Heart left ventricle (tissue), 16 donors: Measurements from ENCODE around the gene LRRN4. TPM values are rescaled to one million over a fixed set of nuclear protein-coding genes. Genes with fewer than 3 reads are reported as not detected.

Experiments
- ATAC-seq, 4 donors: fragments of 200-7000 bp; cut with Tn5 transposase; one replicate each; pipeline ENCODE4 v1.9.1; 2020 to 2022; ENCODE audit warnings: moderate library complexity in 4 of 4, mild to moderate bottlenecking in 3 of 4, moderate number of reproducible peaks in 1 of 4
- DNase-seq, 5 donors: peaks; one replicate each; pipeline ENCODE4 v3.0.0-alpha.2; 2020
- H3K27ac ChIP-seq, 12 donors: fragments of 200-600 bp; sonication (generic) in 4 of 12; one replicate each; pipeline versions ENCODE4 v1.5.0 to v1.8.0; 2016 to 2022; ENCODE audit warnings: mild to moderate bottlenecking in 2 of 12
- H3K27me3 ChIP-seq, 9 donors: fragments of 200-600 bp; sonication (generic) in 2 of 9; one replicate each; pipeline versions ENCODE4 v1.5.1 to v1.8.0; 2016 to 2022; ENCODE audit warnings: mild to moderate bottlenecking in 3 of 9
- H3K36me3 ChIP-seq, 9 donors: fragments of 200-600 bp; sonication (generic) in 2 of 9; one replicate each; pipeline versions ENCODE4 v1.5.0 to v1.8.0; 2018 to 2022; ENCODE audit warnings: mild to moderate bottlenecking in 2 of 9
- H3K4me1 ChIP-seq, 12 donors: fragments of 200-600 bp; sonication (generic) in 4 of 12; one replicate each; pipeline versions ENCODE4 v1.5.0 to v1.8.0; 2016 to 2022; ENCODE audit warnings: mild to moderate bottlenecking in 3 of 12
- H3K4me3 ChIP-seq, 12 donors: fragments of 200-600 bp; sonication (generic) in 4 of 12; one replicate each; pipeline versions ENCODE4 v1.5.0 to v1.8.0; 2017 to 2022; ENCODE audit warnings: mild to moderate bottlenecking in 9 of 12, moderate library complexity in 4 of 12
- H3K9me3 ChIP-seq, 12 donors: fragments of 200-600 bp; sonication (generic) in 4 of 12; one replicate each; pipeline versions ENCODE4 v1.5.0 to v1.8.0; 2016 to 2022; ENCODE audit warnings: mild to moderate bottlenecking in 1 of 12
- CTCF ChIP-seq, 12 donors: fragments of 200-600 bp; sonication (generic) in 4 of 12; IDR thresholded peaks; one replicate each; pipeline versions ENCODE4 v1.5.0 to v1.8.0; 2018 to 2022; ENCODE audit warnings: antibody characterized with exemption in 12 of 12, mild to moderate bottlenecking in 5 of 12
- POLR2A ChIP-seq, 2 donors: fragments of 450-650 bp; IDR thresholded peaks; one replicate each; pipeline ENCODE4 v1.6.1; 2017; ENCODE audit warnings: antibody characterized with exemption in 2 of 2, mild to moderate bottlenecking in 2 of 2, moderate library complexity in 2 of 2
- WGBS, 4 donors: extraction: QIAGEN DNeasy Blood & Tissue Kit in 2 of 4; methylation state at CpG; one replicate each; pipeline versions ENCODE4 v1.1.5 to v1.1.7; 2013 to 2018; 5-methylcytosine and 5-hydroxymethylcytosine counted together
- intact Hi-C, 10 donors: fragments of 100-400 bp; cut with DNase I; formaldehyde crosslinking; loops; one replicate each; pipeline versions ENCODE4 v1.11.1 to v1.14.2; 2022
- long read RNA-seq, 3 donors: library from polyadenylated mRNA; unstranded; transcript quantifications; one replicate each; pipeline ENCODE4 v2.0.0, GENCODE V29; 2020 to 2021
- polyA plus RNA-seq, 2 donors: library from polyadenylated mRNA; stranded (reverse); fragments of 200-250 nt; gene quantifications; one replicate each; pipeline ENCODE4 v1.2.3, GENCODE V29; 2013
- total RNA-seq, 9 donors: library from RNA; depleted of rRNA in 2 of 9; stranded (reverse); fragments of >200 nt in 2 of 9; fragmentation: NEBNext Ultra II Directional in 3 of 9; extraction: Animal tissue kit (Norgen Biotek cat#: 25700) in 3 of 9; gene quantifications; one replicate each; pipeline versions ENCODE4 v1.1.0 to v1.2.4, GENCODE V29; 2016 to 2023
- donor health status: ischemic (EF 13 %, LVEDD 7.1; RV severe dilation, severe dysfunction).
- donor health status: healthy with polysubstance abuse.
- donor health status: DM: no; HTN: yes; CAD: no.
- donor health status: DM: no; HTN: no; CAD: no.
- donor health status: ischemic (EF 25% LVEDD 6.9; RV normal size, moderate dysfunction).
- donor health status: ischemic (EF 25% LVEDD 5.7; RV mildly dilated, moderate dysfunction).
- donor health status: healthy.
- donor health status: DM: yes; HTN: yes; CAD: no.
- donor health status: ischemic (EF 35%, LVEDD 5.7; RV mildly dilated, moderate dysfunction).
- donor health status: nonischemic (EF 11% LVEDD 7.7; RV severe dilation, severe dysfunction).
- donor health status: DM: yes; HTN: yes; CAD: no.
- donor health status: PGD.
- donor health status: ischemic (EF 29% LVEDD 5.4; RV normal size, mild dysfunction).
- donor health status: nonischemic (EF 23%, LVEDD 6.1; RV moderate dilation, normal function).

The LRRN4 gene
- 10 to 100 TPM in 1 of 9 donors, under 1 TPM in 6, not detected in 2; 0.12 to 18.7 (median 0.17) TPM for total RNA-seq
- not detected for polyA plus RNA-seq
- long read RNA-seq, donor 1, result 0 reads
- long read RNA-seq, donor 2, result 0 reads
- long read RNA-seq, donor 3, result 0 reads

GRCh38 chr20:6053776-6054688 lies at the start of gene LRRN4:
Gene LRRN4, minus strand, starts transcription at chr20:6054060. Its CDS starts 1,261 bp downstream, at chr20:6052799.
- H3K4me1 ChIP-seq, result peaks cover 0 to 27% (median 9%) of the 10 kb centered on the region in 12 donors
- TF ChIP-seq POLR2A (IDR thresholded peaks at IDR 0.05) (no peak), CTCF (IDR thresholded peaks at IDR 0.05) (no peak)
- peaks cover 0 to 28% (median 6%) of the 10 kb centered on the region in 9 donors for H3K27me3 ChIP-seq
- no peaks in the 10 kb centered on the region for H3K9me3 ChIP-seq
- WGBS, 4 donors, result 32 to 53% (median 41%) methylated on average over 13 of the region's 13 CpGs
- DNase-seq, result no peak
- peak in 2 of 4 donors; percentile 11 to 21 for ATAC-seq
- no peaks in the 10 kb centered on the region for H3K36me3 ChIP-seq
- peak within 1 kb of the TSS in 1 of 12 donors; percentile 1 for H3K4me3 ChIP-seq
- H3K27ac ChIP-seq, result no peak within 1 kb of the TSS
- intact Hi-C loops, result no loop called here

- intact Hi-C loops, result no loop called here
- no peak for ATAC-seq
- no peaks in the 10 kb centered on the region for H3K27me3 ChIP-seq
- WGBS, 4 donors, result 88 to 99% (median 93%) methylated on average over 1 of the region's 1 CpG
- no peaks in the 10 kb centered on the region for H3K9me3 ChIP-seq
- peaks cover 0 to 4% (median 0%) of the 10 kb centered on the region in 12 donors for H3K4me1 ChIP-seq
- H3K4me3 ChIP-seq, result no peak overlapping the region
- DNase-seq, result no peak
- no peak overlapping the region for H3K27ac ChIP-seq
- TF ChIP-seq POLR2A (IDR thresholded peaks at IDR 0.05), result no peak
- no peak for TF ChIP-seq CTCF (IDR thresholded peaks at IDR 0.05)
- H3K36me3 ChIP-seq, result no peaks in the 10 kb centered on the region
These were observed 49.4 kb upstream of the LRRN4 start for GRCh38 chr20:6103301-6103700.

GRCh38 chr20:6101346-6101745 lies 47.5 kb upstream of the LRRN4 start:
- H3K36me3 ChIP-seq, result peaks cover 0 to 12% (median 0%) of the 10 kb centered on the region in 9 donors
- H3K4me1 ChIP-seq, result peaks cover 0 to 4% (median 0%) of the 10 kb centered on the region in 12 donors
- intact Hi-C loops, result no loop called here
- DNase-seq (no peak), ATAC-seq (no peak)
- H3K9me3 ChIP-seq, result no peaks in the 10 kb centered on the region
- H3K4me3 ChIP-seq, result no peak overlapping the region
- TF ChIP-seq CTCF (IDR thresholded peaks at IDR 0.05) (no peak), POLR2A (IDR thresholded peaks at IDR 0.05) (no peak)
- H3K27ac ChIP-seq, result no peak overlapping the region
- 92 to 97% (median 94%) methylated on average over 2 of the region's 2 CpGs for WGBS, 4 donors
- no peaks in the 10 kb centered on the region for H3K27me3 ChIP-seq

- TF ChIP-seq CTCF (IDR thresholded peaks at IDR 0.05) (no peak), POLR2A (IDR thresholded peaks at IDR 0.05) (no peak)
- Histone ChIP-seq H3K36me3 (peaks cover 0 to 22% (median 0%) of the 10 kb centered on the region in 9 donors), H3K27ac (no peak overlapping the region), H3K4me1 (peaks cover 0 to 4% (median 0%) of the 10 kb centered on the region in 12 donors), H3K9me3 (no peaks in the 10 kb centered on the region), H3K27me3 (no peaks in the 10 kb centered on the region), H3K4me3 (no peak overlapping the region)
- no peak for ATAC-seq
- WGBS, 4 donors, result 84 to 95% (median 92%) methylated on average over 2 of the region's 2 CpGs
- DNase-seq, result no peak
- intact Hi-C loops, result no loop called here
These were observed 46.4 kb upstream of the LRRN4 start for GRCh38 chr20:6100246-6100645.
